Activated T-cell treated with anti-CD3 and anti-CD28 coated beads, Interleukin-2, amount 50 U/mL, for 72 hours (primary cell): ENCODE measurements around the gene PLXNA2. TPM values are rescaled to one million over a fixed set of nuclear protein-coding genes. Genes with fewer than 3 reads are reported as not detected.
A peak's percentile ranks its signal among the peaks of the same experiment; 100 is the strongest.

Experiments used
- ATAC-seq, 2 donors: fragments of 150-1000 bp; cut with Tn5 transposase; replicated peaks in 1 of 2; 2 replicates each; pipeline ENCODE4 v1.10.0; 2021; ENCODE audit warnings: moderate library complexity in 2 of 2, mild to moderate bottlenecking in 1 of 2
- DNase-seq, 2 donors: peaks; one replicate each; pipeline ENCODE4 v3.0.0; 2021 to 2022; ENCODE audit warnings: mixed read lengths in 1 of 2
- H3K27ac Mint-ChIP-seq: one replicate; pipeline ENCODE4 v1.8.0; 2022; ENCODE audit warnings: mild to moderate bottlenecking, moderate library complexity, mixed read lengths
- H3K27me3 Mint-ChIP-seq: one replicate; pipeline ENCODE4 v1.8.0; 2022; ENCODE audit warnings: low read depth, mixed read lengths
- H3K36me3 Mint-ChIP-seq, 2 donors: one replicate each; pipeline ENCODE4 v1.8.0; 2022; ENCODE audit warnings: mixed read lengths in 2 of 2, mild to moderate bottlenecking in 1 of 2; ENCODE audit not compliant: insufficient read depth in 2 of 2
- H3K4me1 Mint-ChIP-seq: one replicate; pipeline ENCODE4 v1.8.0; 2022; ENCODE audit warnings: low read depth, mixed read lengths
- H3K4me3 Mint-ChIP-seq, 2 donors: one replicate each; pipeline ENCODE4 v1.8.0; 2022; ENCODE audit warnings: mild to moderate bottlenecking in 2 of 2, mixed read lengths in 2 of 2, moderate library complexity in 2 of 2
- H3K9me3 Mint-ChIP-seq, 2 donors: one replicate each; pipeline ENCODE4 v1.8.0; 2022; ENCODE audit warnings: mixed read lengths in 2 of 2
- total RNA-seq, 2 donors: library from RNA; stranded (reverse); gene quantifications; one replicate each; pipeline ENCODE4 v1.2.3, GENCODE V29; 2022

PLXNA2 gene
- total RNA-seq, 2 donors from 2014 or later, result 0.07 to 0.72 TPM

- H3K4me1 Mint-ChIP-seq, result no peaks in the 10 kb centered on the region
- H3K36me3 Mint-ChIP-seq, result no peaks in the 10 kb centered on the region
Measured at GRCh38 chr1:208146650-208147049, 97.5 kb downstream of the PLXNA2 start.

GRCh38 chr1:208145167-208145566 is 99.0 kb downstream of the PLXNA2 start:
- no peaks in the 10 kb centered on the region for H3K36me3 Mint-ChIP-seq
- no peaks in the 10 kb centered on the region for H3K9me3 Mint-ChIP-seq
- H3K4me1 Mint-ChIP-seq, result no peaks in the 10 kb centered on the region
- H3K27ac Mint-ChIP-seq, result no peak overlapping the region
- ATAC-seq (no peak), DNase-seq (no peak)
- no peaks in the 10 kb centered on the region for H3K27me3 Mint-ChIP-seq
- H3K4me3 Mint-ChIP-seq, result no peak overlapping the region

More at GRCh38 chr1:208146650-208147049, 97.5 kb downstream of the PLXNA2 start:
- Mint-ChIP-seq H3K4me3 (no peak overlapping the region), H3K27me3 (no peaks in the 10 kb centered on the region), H3K9me3 (no peaks in the 10 kb centered on the region), H3K27ac (no peak overlapping the region)
- ATAC-seq (no peak), DNase-seq (no peak)

GRCh38 chr1:208142590-208143382 is 101.4 kb downstream of the PLXNA2 start:
- H3K27me3 Mint-ChIP-seq, result no peaks in the 10 kb centered on the region
- H3K9me3 Mint-ChIP-seq, result no peaks in the 10 kb centered on the region
- H3K4me3 Mint-ChIP-seq, result no peak overlapping the region
- ATAC-seq (no peak), DNase-seq (no peak)
- no peaks in the 10 kb centered on the region for H3K36me3 Mint-ChIP-seq
- no peak overlapping the region for H3K27ac Mint-ChIP-seq
- no peaks in the 10 kb centered on the region for H3K4me1 Mint-ChIP-seq

GRCh38 chr1:208141610-208142192 is 102.5 kb downstream of the PLXNA2 start:
- no peak for DNase-seq
- peak in 1 of 2 donors; percentile 11 for ATAC-seq
- no peaks in the 10 kb centered on the region for H3K9me3 Mint-ChIP-seq
- H3K27ac Mint-ChIP-seq, result no peak overlapping the region
- no peaks in the 10 kb centered on the region for H3K4me1 Mint-ChIP-seq
- no peaks in the 10 kb centered on the region for H3K36me3 Mint-ChIP-seq
- H3K27me3 Mint-ChIP-seq, result no peaks in the 10 kb centered on the region
- H3K4me3 Mint-ChIP-seq, result no peak overlapping the region

DNA sequence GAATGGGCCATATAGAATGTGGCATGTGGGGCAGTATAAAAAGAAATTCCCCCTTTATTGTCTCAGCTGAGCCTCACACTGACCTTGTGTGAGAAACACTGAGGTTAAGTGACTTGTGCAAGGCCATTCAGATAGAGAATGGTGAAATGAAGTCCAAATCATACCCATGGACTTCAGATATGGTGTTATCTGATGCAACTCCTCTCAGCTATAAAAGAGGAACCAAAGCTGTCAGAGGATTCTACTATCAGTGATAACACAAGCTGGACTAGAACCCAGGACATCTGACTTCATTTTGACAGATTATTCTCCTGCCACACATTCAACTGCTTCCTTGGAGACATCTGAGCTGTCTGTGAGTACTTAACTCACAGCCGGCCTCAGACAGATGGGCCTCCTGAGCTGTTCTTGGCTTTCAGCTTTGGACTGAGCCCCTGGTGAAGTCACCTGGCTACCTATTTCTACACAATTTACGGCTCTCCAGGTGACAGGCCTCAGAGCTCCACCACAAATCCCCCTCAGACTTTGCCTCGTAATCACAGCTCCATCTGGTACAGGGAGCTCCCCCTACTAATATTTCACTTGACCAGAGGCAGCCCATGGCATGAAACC is 104.6 kb downstream of the PLXNA2 start:
- Mint-ChIP-seq H3K4me1 (no peaks in the 10 kb centered on the region), H3K36me3 (no peaks in the 10 kb centered on the region), H3K27ac (no peak overlapping the region), H3K4me3 (no peak overlapping the region), H3K9me3 (no peaks in the 10 kb centered on the region), H3K27me3 (no peaks in the 10 kb centered on the region)
- no peak for ATAC-seq
- DNase-seq, result no peak

DNA sequence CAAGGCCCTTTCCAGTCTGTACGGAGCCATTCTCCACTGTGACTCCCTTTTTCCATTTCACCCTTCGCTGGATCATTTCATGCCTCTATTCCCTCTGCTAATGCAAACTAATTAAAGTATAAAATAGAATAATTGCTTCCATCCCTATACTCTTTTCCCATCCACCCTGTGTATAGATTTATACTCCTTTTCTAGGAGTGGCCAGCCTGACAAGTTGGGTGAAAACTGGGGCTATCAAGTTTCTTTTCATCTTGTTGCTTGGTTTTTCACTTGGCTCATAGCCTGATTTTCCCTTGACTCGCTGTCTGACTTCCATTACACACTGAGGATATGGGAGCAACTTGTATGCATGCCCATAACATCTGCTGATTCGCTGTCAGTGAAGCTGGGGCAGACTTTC is 107.0 kb downstream of the PLXNA2 start:
- Mint-ChIP-seq H3K27ac (no peak overlapping the region), H3K9me3 (no peaks in the 10 kb centered on the region), H3K27me3 (peaks cover under 1% of the 10 kb centered on the region), H3K36me3 (no peaks in the 10 kb centered on the region), H3K4me3 (no peak overlapping the region), H3K4me1 (peaks cover 2% of the 10 kb centered on the region)
- no peak for ATAC-seq
- DNase-seq, result no peak

DNA sequence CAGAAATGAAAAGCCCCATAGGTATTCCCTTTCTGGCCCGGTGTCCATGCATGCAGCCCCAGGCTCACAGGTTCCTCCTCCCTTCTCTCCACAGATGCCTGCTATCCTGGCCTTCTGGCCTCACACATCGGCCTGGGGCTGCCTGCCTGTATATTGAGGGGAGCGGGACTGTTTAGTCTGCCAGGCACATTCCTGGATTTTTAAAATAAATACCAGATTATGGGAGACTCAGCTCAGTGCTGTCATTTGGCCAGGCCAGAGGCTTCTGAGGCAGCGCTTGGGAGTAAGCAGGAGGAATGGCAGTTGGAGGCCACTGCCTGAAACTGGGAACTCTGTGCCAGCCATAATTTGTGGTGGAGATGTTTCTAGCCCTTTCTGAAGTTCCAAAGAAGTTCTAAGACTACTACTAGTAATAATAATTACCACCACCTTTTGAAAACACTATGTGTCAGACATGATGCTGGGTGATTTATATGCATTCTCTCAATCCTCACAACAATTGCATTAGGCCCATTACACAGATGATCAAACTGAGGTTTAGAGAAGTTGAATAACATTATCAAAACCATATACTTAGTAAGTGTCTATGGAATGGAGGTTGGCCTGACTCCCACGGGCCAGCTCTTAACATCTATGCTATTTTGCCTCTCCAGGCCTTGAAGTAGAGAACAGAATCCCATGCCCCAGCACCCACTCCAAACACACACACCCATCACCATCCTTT is 107.6 kb downstream of the PLXNA2 start:
- H3K4me1 Mint-ChIP-seq, result peaks cover 8% of the 10 kb centered on the region
- H3K4me3 Mint-ChIP-seq, result no peak overlapping the region
- ATAC-seq (no peak), DNase-seq (no peak)
- H3K27ac Mint-ChIP-seq, result no peak overlapping the region
- no peaks in the 10 kb centered on the region for H3K9me3 Mint-ChIP-seq
- H3K36me3 Mint-ChIP-seq, result no peaks in the 10 kb centered on the region
- peaks cover 6% of the 10 kb centered on the region for H3K27me3 Mint-ChIP-seq

DNA sequence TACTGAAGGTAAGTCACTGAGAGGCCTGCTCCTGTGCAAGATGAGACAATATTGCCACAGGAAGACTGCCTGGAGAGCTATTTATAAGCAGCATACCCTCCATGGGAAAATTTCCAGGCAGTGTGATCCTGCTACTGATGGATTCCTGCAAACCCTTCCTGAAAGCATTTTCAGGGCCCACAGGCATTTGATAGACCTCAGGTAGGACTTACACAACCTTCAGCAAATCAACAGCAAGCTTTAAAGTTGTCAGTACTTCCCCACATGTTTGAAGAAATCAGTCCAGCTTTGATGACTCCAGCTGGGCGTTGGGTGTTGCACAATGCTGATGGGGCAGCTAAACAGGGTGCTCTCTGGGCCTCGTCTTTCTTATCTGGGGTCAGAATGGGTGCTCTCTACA is 108.8 kb downstream of the PLXNA2 start:
- ATAC-seq (no peak), DNase-seq (no peak)
- H3K4me3 Mint-ChIP-seq, result no peak overlapping the region
- peaks cover 19% of the 10 kb centered on the region for H3K27me3 Mint-ChIP-seq
- no peaks in the 10 kb centered on the region for H3K9me3 Mint-ChIP-seq
- H3K4me1 Mint-ChIP-seq, result peaks cover 8% of the 10 kb centered on the region
- no peaks in the 10 kb centered on the region for H3K36me3 Mint-ChIP-seq
- H3K27ac Mint-ChIP-seq, result no peak overlapping the region

GRCh38 chr1:208134491-208134890 is 109.7 kb downstream of the PLXNA2 start:
- no peak overlapping the region for H3K4me3 Mint-ChIP-seq
- ATAC-seq (no peak), DNase-seq (no peak)
- H3K4me1 Mint-ChIP-seq, result peaks cover 8% of the 10 kb centered on the region
- no peaks in the 10 kb centered on the region for H3K36me3 Mint-ChIP-seq
- H3K9me3 Mint-ChIP-seq, result no peaks in the 10 kb centered on the region
- H3K27me3 Mint-ChIP-seq, result peaks cover 19% of the 10 kb centered on the region
- no peak overlapping the region for H3K27ac Mint-ChIP-seq

- Mint-ChIP-seq H3K4me1 (peaks cover 8% of the 10 kb centered on the region), H3K4me3 (no peak overlapping the region), H3K9me3 (no peaks in the 10 kb centered on the region), H3K27me3 (peaks cover 19% of the 10 kb centered on the region), H3K36me3 (no peaks in the 10 kb centered on the region), H3K27ac (no peak overlapping the region)
- ATAC-seq, result no peak
- no peak for DNase-seq
Measured at GRCh38 chr1:208133355-208133754, 110.8 kb downstream of the PLXNA2 start.

DNA sequence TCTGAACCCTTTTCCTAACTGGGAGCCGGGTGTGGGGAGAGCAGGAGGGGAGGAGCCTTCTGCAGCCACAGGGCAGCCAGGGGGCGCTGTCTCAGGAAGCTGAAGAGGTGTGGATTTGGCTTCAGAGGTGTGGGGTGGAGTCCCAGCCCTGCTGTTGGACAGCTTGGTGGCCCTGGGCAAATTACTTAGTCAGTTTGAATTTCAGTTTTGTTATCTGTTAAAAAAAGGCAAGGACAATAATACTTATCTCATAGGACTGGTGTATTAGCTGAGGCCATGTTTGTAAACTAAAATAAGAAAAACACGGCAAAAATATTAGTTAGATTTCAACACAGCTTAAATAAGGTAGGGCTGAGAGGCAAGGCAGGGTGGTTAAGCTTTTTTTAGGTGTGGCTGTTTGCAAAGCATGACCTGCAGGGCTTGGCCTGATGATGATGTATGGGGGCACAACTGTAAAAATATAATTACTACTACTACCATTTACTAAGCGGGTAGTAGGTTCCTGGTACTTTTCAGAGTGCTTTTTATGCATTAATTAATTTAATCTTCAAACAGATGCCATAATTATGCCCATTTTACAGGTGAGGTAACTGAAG is 111.8 kb downstream of the PLXNA2 start:
- Mint-ChIP-seq H3K36me3 (no peaks in the 10 kb centered on the region), H3K9me3 (no peaks in the 10 kb centered on the region), H3K4me3 (peak overlapping the region in 1 of 2 donors; percentile 45), H3K27me3 (peaks cover 19% of the 10 kb centered on the region), H3K4me1 (peaks cover 8% of the 10 kb centered on the region), H3K27ac (no peak overlapping the region)
- DNase-seq (peak; percentile 70 to 74), ATAC-seq (peak; percentile 71 to 89)

DNA sequence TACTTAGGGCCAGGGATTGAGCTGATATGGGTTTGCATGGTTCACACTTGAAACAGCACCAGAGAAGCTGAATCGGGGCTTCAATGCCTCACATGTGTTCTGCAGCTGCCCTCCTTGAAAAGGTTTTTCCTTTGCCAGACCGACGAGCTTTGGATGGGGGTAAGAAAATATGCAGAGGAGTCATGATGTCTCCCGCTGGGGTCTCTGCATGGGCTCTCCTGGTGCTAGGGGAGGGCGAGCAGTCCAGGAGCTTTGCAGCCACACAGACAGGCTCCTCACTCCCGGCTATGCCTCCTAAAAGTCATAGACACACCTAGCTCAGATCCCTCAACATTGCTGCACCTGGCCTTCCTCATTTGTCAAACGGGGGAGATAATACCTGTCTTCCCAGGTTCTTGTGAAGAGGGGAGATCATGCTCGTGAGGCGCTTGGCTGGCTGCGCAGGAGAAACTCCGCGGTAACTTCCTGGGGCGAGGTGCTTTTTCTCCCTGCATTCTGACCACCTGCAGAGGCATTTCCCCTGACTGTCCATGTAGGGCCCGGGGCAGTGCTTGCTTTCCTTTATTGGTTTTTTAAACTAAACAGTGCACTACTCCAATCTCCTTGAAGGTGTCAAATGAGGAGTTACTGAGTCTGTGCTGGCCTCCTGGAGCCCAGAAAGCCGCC is 112.4 kb downstream of the PLXNA2 start:
- Mint-ChIP-seq H3K9me3 (no peaks in the 10 kb centered on the region), H3K36me3 (no peaks in the 10 kb centered on the region), H3K4me1 (peaks cover 8% of the 10 kb centered on the region), H3K4me3 (peak overlapping the region in 1 of 2 donors; percentile 45), H3K27ac (no peak overlapping the region), H3K27me3 (peaks cover 19% of the 10 kb centered on the region)
- DNase-seq (no peak), ATAC-seq (peak; percentile 15 to 30)
